SH-SY5Y (cell line): ENCODE results near the gene TUBB.

Source experiments
- GATA2 ChIP-seq: IDR thresholded peaks from 2 replicates; pipeline ENCODE4 v1.6.1; 2011; ENCODE audit warnings: mild to moderate bottlenecking, low read depth, low read length
- GATA3 ChIP-seq: IDR thresholded peaks from 2 replicates; pipeline ENCODE4 v1.6.1; 2011; ENCODE audit warnings: low read depth, mild to moderate bottlenecking, low read length, moderate library complexity

The TUBB gene

DNA sequence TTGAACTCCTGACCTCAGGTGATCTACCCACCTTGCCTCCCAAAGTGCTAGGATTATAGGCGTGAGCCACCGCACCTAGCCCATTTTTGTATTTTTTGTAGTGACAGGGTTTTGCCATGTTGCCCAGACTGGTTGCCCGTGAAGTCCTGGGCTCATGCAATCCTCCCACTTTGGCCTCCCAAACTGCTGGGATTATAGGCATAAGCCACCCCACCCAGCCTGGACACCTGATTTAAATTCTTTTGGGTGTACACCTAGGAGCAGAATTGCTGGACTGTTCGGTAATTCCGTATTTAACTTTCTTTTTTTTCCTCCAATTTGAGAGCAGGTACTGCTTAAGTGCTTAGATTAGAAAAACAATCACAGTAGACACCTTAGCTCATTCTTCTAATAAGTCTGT lies 23.7 kb upstream of the TUBB start:
- TF ChIP-seq GATA3: no peak
- no peak for TF ChIP-seq GATA2

- TF ChIP-seq GATA2 (no peak), GATA3 (no peak)
These were observed 19.8 kb upstream of the TUBB start for GRCh38 chr6:30700340-30700739.

DNA sequence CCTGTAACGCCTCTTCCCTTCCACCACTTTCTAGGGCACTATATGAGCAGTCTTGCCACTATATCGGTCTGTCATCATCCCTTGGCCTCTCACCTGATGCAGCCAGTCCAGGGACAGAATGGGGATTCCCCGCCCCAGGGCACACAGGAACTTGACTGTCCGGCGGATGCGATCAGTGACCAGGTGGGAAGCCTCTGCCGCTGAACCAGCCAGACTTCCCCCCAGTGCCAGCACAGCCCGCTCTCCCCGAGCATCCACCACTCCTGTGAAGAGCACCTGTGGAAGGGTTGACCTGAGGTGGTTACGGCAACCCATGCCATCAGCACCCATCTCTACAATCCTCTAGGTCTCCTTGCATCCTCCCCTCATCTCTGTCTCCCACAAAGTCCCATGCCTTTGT lies 17.1 kb upstream of the TUBB start:
- no peak for TF ChIP-seq GATA3
- no peak for TF ChIP-seq GATA2

DNA sequence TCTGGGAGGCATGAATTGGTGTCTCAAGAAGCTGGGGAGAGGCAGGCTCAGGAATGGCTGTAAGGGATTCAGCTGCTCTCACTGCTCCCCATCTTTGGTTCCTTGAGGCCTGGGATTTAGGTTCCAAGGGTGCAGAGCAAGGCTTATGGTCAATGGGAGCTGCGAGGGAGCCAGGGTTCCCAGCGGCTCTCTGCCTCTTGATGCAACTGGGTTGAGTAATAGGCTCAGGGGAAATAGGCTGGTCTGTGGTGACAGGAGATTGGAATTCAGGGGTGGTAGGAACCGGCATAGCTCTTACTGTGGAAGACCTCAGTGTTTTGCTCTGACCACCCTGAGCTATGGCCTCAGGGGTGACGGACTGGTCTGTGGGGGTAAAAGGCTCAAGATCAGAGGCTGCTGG lies 16.3 kb upstream of the TUBB start:
- no peak for TF ChIP-seq GATA2
- no peak for TF ChIP-seq GATA3

DNA sequence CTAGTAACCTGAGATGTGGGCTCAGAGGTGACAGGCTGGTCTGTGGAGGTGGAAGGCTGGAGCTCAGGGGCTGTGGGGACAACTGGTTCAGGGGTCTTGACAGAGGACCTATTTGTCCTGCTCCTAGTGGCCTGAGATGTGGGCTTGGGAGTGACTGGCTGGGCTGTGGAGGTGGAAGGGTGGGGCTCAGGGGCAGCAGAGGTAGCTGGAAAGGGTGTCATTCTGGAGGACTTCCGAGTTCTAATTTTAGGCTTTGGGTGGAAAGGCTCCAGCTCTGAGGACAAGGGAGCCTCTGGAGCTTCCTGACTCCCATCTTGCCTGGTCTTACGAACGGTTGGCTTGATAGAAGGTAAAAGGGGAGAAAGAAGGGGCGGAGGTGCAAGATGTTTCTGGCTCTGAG lies 14.5 kb upstream of the TUBB start:
- TF ChIP-seq GATA2 (no peak), GATA3 (no peak)

- TF ChIP-seq GATA2: no peak
- no peak for TF ChIP-seq GATA3
These were observed 12.8 kb upstream of the TUBB start for GRCh38 chr6:30707281-30707850.

DNA sequence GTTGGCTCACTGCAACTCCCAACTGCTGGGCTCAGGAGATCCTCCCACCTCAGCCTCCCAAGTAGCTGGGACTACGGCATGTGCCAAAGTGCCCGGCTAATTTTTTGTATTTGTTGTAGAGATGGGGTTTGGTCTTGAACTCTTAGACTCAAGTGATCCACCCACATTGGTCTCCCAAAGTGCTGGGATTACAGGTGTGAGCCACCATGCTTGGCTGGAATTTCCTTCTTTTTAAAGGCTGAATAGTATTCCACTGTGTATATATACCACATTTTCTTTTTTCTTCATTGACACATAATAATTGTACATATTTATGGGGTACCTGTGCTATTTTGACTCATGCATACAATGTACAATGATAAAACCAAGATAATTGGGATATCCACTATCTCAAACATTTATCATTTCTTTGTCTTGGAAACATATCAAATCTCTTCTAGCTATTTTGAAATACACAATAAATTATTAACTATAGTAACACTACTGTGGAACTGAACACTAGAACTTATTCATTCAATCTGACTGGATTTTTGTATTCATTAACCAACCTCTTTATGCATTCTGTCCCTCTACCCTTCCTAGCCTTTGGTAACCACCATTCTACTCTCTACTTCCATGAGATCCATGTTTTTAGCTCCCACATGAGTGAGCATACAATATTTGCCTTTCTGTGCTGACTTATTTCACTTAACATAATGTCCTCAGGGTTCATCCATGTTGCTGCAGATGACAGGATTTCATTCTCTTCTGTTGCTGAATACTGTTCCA lies 10.9 kb upstream of the TUBB start:
- TF ChIP-seq GATA2 (no peak), GATA3 (no peak)

GRCh38 chr6:30711758-30712380 lies 8.3 kb upstream of the TUBB start:
- TF ChIP-seq GATA2 (no peak), GATA3 (no peak)

GRCh38 chr6:30712441-30712945 lies 7.7 kb upstream of the TUBB start:
- TF ChIP-seq GATA2 (no peak), GATA3 (no peak)

DNA sequence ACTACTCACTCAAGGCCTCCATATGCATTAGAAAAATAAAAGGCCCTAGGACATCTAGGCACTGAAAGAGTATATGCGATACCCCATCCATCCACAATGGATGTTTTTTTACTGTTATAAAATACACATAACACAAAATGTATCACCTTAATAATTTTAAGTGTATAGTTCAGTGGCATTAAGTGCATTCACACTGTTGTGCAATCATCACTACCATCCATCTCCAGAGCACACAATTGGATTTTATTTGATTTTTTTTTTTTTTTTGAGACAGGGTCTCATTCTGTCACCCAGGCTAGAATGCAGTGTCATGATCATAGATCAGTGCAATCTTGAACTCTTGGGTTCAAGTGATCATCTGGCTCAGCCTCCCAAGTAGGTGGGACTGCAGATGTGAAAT lies 5.9 kb upstream of the TUBB start:
- TF ChIP-seq GATA3 (no peak), GATA2 (no peak)

DNA sequence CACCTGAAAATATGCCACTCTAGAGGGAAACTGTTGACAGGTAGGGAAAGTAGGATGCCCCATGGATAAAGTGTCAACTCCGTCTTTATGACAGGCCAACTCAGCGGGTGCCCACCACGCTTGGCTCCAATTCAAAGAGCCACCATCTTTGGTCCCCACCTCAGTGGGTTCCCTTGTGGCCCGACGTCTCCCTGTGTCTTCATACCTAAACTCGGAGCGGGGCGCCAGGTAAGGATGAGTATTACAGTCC lies 3.3 kb upstream of the TUBB start:
- no peak for TF ChIP-seq GATA2
- no peak for TF ChIP-seq GATA3

DNA sequence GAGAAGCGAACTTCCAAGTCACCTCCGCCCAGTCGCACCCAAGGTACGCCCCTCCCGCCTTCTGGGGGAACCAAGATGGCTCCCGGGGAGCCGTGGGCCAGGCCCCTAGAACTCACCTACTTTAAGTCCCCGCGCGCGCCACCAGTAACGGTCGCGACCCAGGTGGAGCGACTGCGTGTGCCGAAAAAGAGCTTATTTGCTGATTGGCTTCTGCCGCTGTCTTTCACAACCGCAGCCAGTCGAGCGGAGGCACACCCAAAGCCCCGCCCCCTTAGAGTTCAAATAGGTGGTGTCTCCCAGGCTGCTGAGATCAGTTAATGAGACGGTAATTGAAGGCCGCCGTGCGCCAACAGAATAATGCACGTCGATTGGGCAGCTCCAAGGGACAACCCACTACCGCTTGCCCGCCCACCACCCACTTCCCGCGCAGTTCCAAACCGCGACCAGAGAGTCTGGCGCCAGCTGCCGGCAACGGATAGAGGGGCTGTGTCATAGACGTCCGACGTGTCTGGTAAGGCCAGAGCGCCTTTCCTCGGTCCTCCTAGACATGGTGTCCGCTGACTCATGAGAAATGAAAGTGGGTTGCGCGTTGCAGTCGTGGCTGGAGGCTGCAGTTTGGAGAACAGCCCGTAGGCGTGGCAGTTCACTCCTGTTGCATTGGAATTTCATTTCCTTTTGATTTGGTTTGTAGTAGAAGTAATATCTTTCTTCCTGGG lies 2.9 kb upstream of the TUBB start, which contains the start of gene MDC1:
Gene MDC1, minus strand, starts transcription at position 153 of the 716 bp plus-strand sequence. CDS start 2,106 bp downstream, outside the sequence.
- TF ChIP-seq GATA3: no peak
- no peak for TF ChIP-seq GATA2

DNA sequence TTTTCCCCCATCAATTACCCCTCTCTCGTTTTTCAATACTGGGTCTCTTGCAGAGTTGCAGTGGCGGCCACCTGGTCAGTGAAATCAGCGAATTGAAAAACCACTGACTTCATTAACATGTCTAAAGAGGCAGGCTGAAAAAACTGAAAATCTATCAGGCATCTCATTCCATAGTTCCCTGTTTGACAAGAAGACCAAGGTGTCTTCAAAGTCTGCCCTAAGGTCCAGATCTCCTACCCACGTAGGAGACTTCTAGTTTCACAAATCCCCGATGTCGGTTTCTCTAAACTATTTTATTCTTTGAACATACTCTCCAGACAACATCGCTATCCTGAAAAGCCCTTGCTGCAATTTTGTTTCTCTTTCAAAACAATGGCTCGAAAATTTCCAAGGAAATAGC lies 796 bp upstream of the TUBB start:
- TF ChIP-seq GATA3 (no peak), GATA2 (no peak)

GRCh38 chr6:30720738-30721197 lies 616 bp downstream of the TUBB start:
- no peak for TF ChIP-seq GATA2
- no peak for TF ChIP-seq GATA3
